ENCODE measurements around the gene MRPS21. TPM values are rescaled to one million over a fixed set of nuclear protein-coding genes. Genes with fewer than 3 reads are reported as not detected.

The MRPS21 gene
- total and polyA plus RNA-seq, 2 of the 8 experiments (the other 6 are each of a cell fraction or from before 2014, with no cell fraction given) = 81.9 to 99.8 TPM

GRCh38 chr1:150282558-150282958 is 11.1 kb upstream of the MRPS21 start:
- H3K23me2 ChIP-seq (ENCODE audit: low read depth, low read length) = peaks cover 8% of the 10 kb centered on the region; the same call in 1 of the 2 replicates
- no peak overlapping the region for H2AFZ ChIP-seq (ENCODE audit: low read length)
- H3K79me1 ChIP-seq (ENCODE audit: low read depth, low read length) = no peaks in the 10 kb centered on the region
- H3K4me2 ChIP-seq (ENCODE audit: insufficient read depth in 1 of 2, low read depth in 2 of 2, low read length in 2 of 2) = peak overlapping the region; percentile 83 to 84
- H3K14ac ChIP-seq (ENCODE audit: insufficient read length) = no peak overlapping the region
- ChIA-PET POLR2A (ENCODE audit: partially characterized antibody) (interaction anchor here (0.5 to 25.2 kb wide), 11 partner anchors 9 to 395 kb away, joined by 3 to 535 read pairs (median 8); partner anchors contain the start of genes APH1A, C1orf54, CA14 and RPRD2), CTCF (ENCODE audit: partially characterized antibody) (interaction anchor here (0.7 to 16.5 kb wide), 4 partner anchors 12 to 43 kb away, joined by 3 to 326 read pairs (median 24); partner anchors contain the start of genes APH1A, C1orf54 and CA14)
- DNase-seq (ENCODE audit: low read depth in 1 of 2, low spot score in 2 of 2) (no peak), FAIRE-seq (no peak)
- peak overlapping the region; percentile 81; the same call in 1 of the 2 replicates for H4K8ac ChIP-seq (ENCODE audit: extremely low read depth, insufficient read depth, low read length)
- H3K4me3 ChIP-seq (ENCODE audit: extremely low read depth in 1 of 4, insufficient read depth in 2 of 4, low read depth in 3 of 4, low read length in 4 of 4) = peak overlapping the region; percentile 56 to 83 (median 70)
- peaks cover 0 to 7% (median 7%) of the 10 kb centered on the region in 4 experiments; a peak in 4 of 7 replicates for H3K27me3 ChIP-seq (replicated peaks in 1 of 4; ENCODE audit: control insufficient read depth in 3 of 4, extremely low read depth in 1 of 4, insufficient read depth in 3 of 4, low read length in 3 of 4)
- H4K20me1 ChIP-seq (replicated peaks in 1 of 2; ENCODE audit: control insufficient read depth in 1 of 2, insufficient read depth in 2 of 2, low read length in 2 of 2) = peaks cover 1 to 2% of the 10 kb centered on the region in 2 experiments
- H3K23ac ChIP-seq (ENCODE audit: insufficient read length) = no peak overlapping the region
- H4K91ac ChIP-seq (replicated peaks; ENCODE audit: insufficient read length, low read length) = no peak overlapping the region
- H2BK120ac ChIP-seq (replicated peaks; ENCODE audit: low read depth, low read length) = no peak overlapping the region
- H2BK15ac ChIP-seq (ENCODE audit: low read length) = peak overlapping the region; percentile 65; the same call in 1 of the 2 replicates
- peak overlapping the region; percentile 83 for H2BK5ac ChIP-seq (ENCODE audit: low read depth, low read length)
- WGBS, 2 experiments (ENCODE audit: extremely low coverage in 1 of 2, insufficient coverage in 1 of 2, insufficient read length in 1 of 2, insufficient replicate concordance in 2 of 2, low coverage in 1 of 2, low lambda C conversion rate in 2 of 2, missing lambda C conversion rate in 1 of 2) = 1% methylated on average over 18 of the region's 21 CpGs; no CpG with 5 or more reads in 1 of the 2 experiments
- peaks cover 6 to 19% (median 9%) of the 10 kb centered on the region in 4 experiments; a peak in 7 of 8 replicates for H3K36me3 ChIP-seq (ENCODE audit: control insufficient read depth in 2 of 4, insufficient read depth in 4 of 4, low read length in 3 of 4)
- peaks cover 0 to 4% (median 2%) of the 10 kb centered on the region in 4 experiments; a peak in 2 of 7 replicates for H3K4me1 ChIP-seq (replicated peaks in 1 of 4; ENCODE audit: control insufficient read depth in 3 of 4, insufficient read depth in 4 of 4, low read length in 3 of 4)
- H2BK12ac ChIP-seq (ENCODE audit: low read depth, low read length) = peak overlapping the region; percentile 10
- no peak overlapping the region for H3K56ac ChIP-seq (replicated peaks; ENCODE audit: insufficient read length, low read depth, low read length)
- H3K9me3 ChIP-seq (ENCODE audit: insufficient read depth in 2 of 2, low read depth in 1 of 2, low read length in 1 of 2) = no peaks in the 10 kb centered on the region
- no peak overlapping the region for H2BK20ac ChIP-seq (ENCODE audit: low read length)
- peak overlapping the region in 3 of 4 experiments; percentile 63 to 75 (median 74); a peak in 6 of 7 replicates for H3K9ac ChIP-seq (replicated peaks in 1 of 4; ENCODE audit: extremely low read depth in 1 of 4, low read depth in 3 of 4, low read length in 3 of 4)
- H3K27ac ChIP-seq (ENCODE audit: low read depth, low read length) = peak overlapping the region; percentile 54; the same call in 1 of the 2 replicates
- no peak overlapping the region for H2AK5ac ChIP-seq (ENCODE audit: low read depth, low read length)
- H3K4ac ChIP-seq (replicated peaks; ENCODE audit: insufficient read length, low read depth, low read length) = no peak overlapping the region
- no peaks in the 10 kb centered on the region for H3K79me2 ChIP-seq (ENCODE audit: control insufficient read depth in 1 of 2, insufficient read depth in 2 of 2, low read length in 2 of 2)
- H4K5ac ChIP-seq (ENCODE audit: insufficient read length, low read depth, low read length) = no peak overlapping the region
- H3K18ac ChIP-seq (ENCODE audit: extremely low read depth, low read length) = peak overlapping the region; percentile 33
- TF ChIP-seq KDM4A (IDR thresholded peaks at IDR 0.05; ENCODE audit: low read depth, low read length, severe bottlenecking) (peak; percentile 54), SP4 (IDR thresholded peaks at IDR 0.05; ENCODE audit: low read length) (0 out of 2 replicates have a peak, but pooled peaks have one; percentile 48), MAX (IDR thresholded peaks at IDR 0.05) (peak; percentile 16; the same call in 1 of the 2 replicates), ZNF274 (IDR thresholded peaks at IDR 0.05; ENCODE audit: borderline replicate concordance, extremely low read depth, low read length) (no peak), NANOG (IDR thresholded peaks at IDR 0.05; ENCODE audit: insufficient read depth, low read depth, low read length, poor library complexity, severe bottlenecking) (no peak), ATF3 (IDR thresholded peaks at IDR 0.05; ENCODE audit: insufficient read depth, low read depth, low read length) (no peak; the same call in 1 of the 2 replicates), SUZ12 (IDR thresholded peaks at IDR 0.05; ENCODE audit: low read length) (no peak), HDAC6 (IDR thresholded peaks at IDR 0.05; ENCODE audit: low read depth, low read length) (no peak), EP300 (IDR thresholded peaks at IDR 0.05; ENCODE audit: borderline replicate concordance in 1 of 2, low read depth in 2 of 2, low read length in 2 of 2) (0 out of 3 replicates have a peak, but pooled peaks of 1 of the 2 experiments have one; percentile 6), TAF7 (optimal IDR thresholded peaks at IDR 0.05; ENCODE audit: borderline replicate concordance, low read depth, low read length) (no peak)

Measured in H1 (cell line).